Measurements from ENCODE around the gene DNAJC7.

The DNAJC7 gene

GRCh38 chr17:42016941-42017865, at the start of gene DNAJC7:
Gene DNAJC7 (minus strand): TSS chr17:42017439. CDS start chr17:42017416, 23 bp downstream.
- peak; percentile 92 for DNase-seq

- DNase-seq = no peak
Measured at GRCh38 chr17:42065201-42065600, 48.0 kb upstream of the DNAJC7 start.

DNA sequence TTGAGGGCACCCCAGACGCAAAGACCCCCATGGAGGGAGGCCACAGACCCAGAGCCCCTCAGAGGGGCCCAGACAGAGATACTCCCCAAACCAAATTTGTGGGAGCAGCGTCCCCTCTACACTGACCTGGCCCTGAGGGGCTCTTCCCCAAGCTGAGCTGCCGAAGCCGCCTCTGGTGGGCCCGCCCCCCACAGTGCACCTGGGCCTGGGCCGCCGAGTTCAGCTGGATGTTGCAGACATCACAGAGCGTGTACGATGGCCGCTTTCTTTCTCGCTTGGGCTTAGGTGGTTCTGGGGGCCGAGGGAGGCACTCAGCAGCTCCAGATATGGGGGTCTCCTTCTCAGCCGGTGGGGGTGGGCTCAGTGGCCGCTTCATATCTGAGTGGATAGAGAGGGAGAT, 45.4 kb upstream of the DNAJC7 start:
- DNase-seq = no peak

- no peak for DNase-seq
Measured at GRCh38 chr17:42061646-42062487, 44.6 kb upstream of the DNAJC7 start.

DNA sequence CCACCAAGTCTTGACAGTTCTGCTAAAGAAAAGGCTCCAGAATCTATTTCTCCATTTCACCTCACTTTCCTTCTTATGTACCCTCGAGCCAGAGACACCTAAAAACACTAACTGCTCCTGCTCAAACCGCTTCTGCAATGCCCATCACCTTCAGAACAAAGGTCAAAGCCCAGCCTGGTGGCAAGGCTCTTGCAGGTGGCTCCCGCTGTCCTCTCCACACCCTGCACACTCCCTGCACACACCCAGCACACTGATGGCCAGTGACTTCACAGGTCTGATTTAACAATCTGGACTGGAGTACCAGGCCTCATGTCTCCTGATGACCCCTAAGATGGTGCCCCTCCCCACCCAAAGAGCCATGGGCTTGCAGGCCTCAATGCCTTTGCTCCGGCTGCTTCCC, 43.0 kb upstream of the DNAJC7 start:
- no peak for DNase-seq

- DNase-seq = no peak
Measured at GRCh38 chr17:42059815-42060214, 42.6 kb upstream of the DNAJC7 start.

DNA sequence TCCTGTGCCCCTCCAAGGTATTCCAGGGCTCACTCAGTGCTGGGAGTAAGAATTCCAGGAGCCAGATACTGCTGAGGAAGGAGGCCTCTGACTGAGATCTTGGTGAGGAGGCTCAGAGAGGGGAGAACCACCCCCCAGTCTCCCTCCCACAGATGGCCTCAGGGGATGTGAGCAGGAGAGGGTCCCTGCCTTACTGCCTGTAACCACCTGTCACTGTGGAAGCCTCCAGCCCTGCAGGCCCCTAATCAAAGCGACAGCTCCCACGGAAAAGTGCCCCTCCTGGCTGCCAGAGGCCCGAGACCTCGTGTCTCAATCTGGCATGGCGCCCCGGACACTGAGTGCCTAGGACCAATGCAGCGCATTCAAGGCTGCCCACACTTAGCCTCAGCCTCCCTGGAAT, 40.8 kb upstream of the DNAJC7 start:
- no peak for DNase-seq

GRCh38 chr17:42056635-42057034, 39.4 kb upstream of the DNAJC7 start:
- DNase-seq = no peak

GRCh38 chr17:42055496-42055895, 38.3 kb upstream of the DNAJC7 start:
- no peak for DNase-seq

DNA sequence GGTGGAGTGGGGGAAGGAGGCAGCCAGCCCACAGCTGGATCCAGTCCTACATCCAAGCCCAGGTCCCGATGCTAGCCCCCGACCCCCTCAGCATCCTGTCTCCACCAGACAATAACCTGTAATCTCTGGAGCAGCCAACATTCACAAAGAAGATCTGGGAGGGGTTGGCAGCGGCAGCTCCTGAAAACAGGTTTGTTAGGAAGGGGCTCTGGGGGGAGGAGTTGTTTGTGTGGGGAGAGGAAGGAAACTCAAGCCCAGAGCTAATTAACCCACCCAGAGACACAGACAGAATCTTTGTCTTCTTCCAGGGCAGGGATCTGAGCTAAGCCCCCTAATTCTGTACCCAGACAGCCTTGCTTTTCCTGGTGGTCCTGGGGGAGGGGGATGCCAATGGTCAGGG, 37.8 kb upstream of the DNAJC7 start:
- no peak for DNase-seq

- no peak for DNase-seq
Measured at GRCh38 chr17:42053731-42054500, 36.7 kb upstream of the DNAJC7 start.

- DNase-seq = no peak
Measured at GRCh38 chr17:42052346-42052877, 35.2 kb upstream of the DNAJC7 start.

DNA sequence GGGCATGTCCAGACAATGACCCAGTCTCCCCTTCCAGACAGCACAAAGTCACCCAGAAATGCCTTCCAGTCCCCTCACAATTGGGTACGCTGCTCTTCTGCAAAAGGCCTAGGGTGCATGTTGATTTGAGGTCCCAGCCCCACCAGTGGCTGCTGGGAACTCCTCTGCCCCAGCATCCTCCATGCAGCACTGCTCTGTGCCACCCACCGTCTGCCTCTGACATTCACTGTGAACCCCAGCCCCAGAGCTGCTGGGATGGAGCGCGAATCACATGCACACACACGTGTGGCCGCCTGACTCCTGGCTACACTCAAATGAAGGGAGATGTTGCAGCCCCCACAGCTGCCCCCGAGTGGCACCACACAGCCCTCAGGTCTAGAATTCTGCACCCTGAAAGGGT, 34.4 kb upstream of the DNAJC7 start:
- no peak for DNase-seq

DNA sequence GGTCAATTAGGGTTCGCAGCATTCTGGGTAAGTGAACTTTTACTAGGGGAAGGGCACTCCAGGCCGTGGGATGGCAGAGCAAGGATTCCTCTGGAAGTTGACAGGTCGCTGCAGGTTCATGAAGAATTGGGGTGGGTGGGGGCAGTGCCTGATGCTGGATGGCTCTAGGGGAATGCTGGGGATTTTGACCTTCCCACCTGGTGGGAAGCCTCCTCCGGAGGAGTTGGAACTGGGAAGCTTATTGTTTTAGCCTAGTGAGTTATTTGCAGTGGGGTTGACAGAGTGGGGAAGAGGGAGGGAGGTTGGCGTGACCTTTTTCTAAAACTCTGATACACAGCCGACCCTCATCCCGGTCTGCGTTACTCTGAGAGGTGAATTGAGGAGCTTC, 33.8 kb upstream of the DNAJC7 start:
- no peak for DNase-seq

- no peak for DNase-seq
Measured at GRCh38 chr17:42050393-42051012, 33.3 kb upstream of the DNAJC7 start, which contains the start of gene C17orf113. Gene C17orf113 (minus strand): TSS chr17:42050601. CDS start chr17:42043376, 7,225 bp downstream.

DNA sequence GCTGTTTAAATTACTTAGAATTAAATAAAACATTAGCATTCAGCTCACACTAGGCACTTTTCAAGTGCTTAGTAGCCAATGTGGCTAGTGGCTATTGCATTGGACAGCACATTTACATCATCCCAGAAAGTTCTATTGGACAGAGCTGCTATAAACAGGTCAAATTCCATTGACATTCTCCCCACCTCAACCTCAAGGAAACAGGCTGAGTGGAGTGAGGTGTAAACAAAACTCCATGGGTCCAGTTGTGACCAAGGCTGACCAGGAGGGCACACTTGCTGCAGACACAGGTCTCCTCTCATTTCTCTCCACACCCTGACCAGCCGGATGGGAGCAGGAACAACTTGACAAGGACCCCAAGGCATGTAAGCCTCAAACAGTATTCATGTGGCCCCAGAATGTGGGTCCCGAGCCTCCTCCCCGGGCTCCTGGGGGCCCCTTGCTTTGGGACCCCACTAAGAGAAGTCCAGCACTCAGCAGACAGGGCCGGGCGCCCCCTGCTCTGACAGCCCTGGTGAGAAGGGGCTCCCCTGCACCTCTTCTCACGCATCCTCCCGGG, 32.7 kb upstream of the DNAJC7 start:
- no peak for DNase-seq

DNA sequence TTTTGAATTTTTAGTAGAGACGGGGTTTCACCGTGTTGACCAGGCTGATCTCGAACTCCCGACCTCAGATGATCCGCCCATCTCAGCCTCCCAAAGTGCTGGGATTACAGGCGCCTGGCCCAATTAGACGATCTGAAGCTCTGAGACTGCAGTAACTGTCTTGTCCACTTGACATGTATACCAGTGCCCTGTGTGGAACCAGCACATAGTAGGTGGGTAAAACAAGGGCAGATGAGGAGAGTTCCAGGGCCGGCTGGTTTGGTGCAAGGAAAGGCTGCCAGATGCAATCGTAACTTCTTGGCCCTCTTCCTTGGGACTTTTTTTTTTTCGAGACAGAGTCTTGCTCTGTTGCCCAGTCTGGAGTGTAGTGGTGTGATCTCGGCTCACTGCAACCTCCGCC, 30.1 kb upstream of the DNAJC7 start:
- DNase-seq = no peak

- DNase-seq = no peak
Measured at GRCh38 chr17:42045719-42046118, 28.5 kb upstream of the DNAJC7 start.

DNA sequence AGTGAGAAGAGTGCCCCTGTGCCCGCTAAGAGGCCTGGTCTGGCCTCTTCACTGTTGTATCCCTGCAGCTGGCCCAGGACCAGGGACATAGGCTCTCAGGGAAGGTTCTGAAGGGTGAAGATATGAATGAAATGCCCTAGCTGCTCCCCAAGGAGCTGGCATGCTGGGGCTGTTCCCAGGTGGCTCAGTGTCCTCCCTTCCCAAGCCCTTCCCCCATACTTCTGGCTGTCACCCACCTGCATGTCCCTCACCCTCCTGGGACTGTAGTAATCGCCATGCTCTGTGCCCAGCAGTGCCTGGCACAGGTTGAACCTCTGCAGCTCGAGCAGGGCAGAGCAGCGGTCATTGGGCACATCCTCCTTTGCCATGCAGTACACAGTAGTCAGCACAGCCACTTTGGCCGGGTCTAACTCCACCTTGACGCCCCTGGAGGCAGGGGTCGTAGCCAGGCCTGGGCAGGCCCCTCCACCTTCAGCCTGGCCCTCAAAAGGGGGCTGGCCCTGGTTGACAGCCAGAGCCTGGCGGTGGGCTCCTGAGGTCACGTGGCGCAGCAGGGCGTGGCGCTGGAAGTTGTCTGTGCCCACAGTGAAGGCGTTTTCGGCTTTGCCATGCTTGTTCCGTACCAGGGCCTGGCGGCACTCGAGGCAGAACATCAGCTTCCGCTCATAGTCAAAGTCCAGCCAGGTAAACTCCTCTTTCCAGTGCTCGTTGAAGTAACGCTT, 25.5 kb upstream of the DNAJC7 start:
- DNase-seq = no peak

- DNase-seq = no peak
Measured at GRCh38 chr17:42041619-42042018, 24.4 kb upstream of the DNAJC7 start.

DNA sequence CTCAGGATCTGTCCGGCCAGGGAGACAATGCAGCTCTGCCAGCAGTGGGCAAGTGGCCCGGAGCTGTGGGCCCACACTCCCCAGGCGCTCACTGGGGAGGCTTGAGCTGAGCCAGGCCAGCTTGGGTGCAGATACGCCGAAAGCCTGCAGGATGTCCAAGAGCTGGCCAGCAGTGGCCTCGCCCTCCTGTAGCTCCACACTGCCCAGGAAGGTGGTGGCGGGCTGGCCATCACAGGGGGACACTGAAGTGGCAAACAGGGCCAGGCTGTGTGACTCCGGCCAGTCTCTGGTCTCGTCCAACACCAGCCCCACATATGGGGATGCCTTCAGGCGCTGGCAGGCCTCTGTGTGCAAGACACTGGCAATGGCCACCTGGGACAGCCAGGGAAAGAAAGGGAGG, 23.6 kb upstream of the DNAJC7 start:
- no peak for DNase-seq
